HG02678 (cell line): ENCODE measurements around the gene SECISBP2.
"Not testable (repeated sequence)": the region's sequence is repeated elsewhere in the genome, so short reads cannot be mapped to it uniquely, and the experiment has no call there.

ENCODE experiments used
- ATAC-seq: cut with Tn5 transposase; IDR thresholded peaks from one replicate; pipeline ENCODE4 v1.9.1; 2021; ENCODE audit warnings: mild to moderate bottlenecking, moderate library complexity; ENCODE audit not compliant: unreplicated experiment

SECISBP2 gene

GRCh38 chr9:89318123-89319014, at the start of gene SECISBP2:
Gene SECISBP2, plus strand, starts transcription at chr9:89318500. Its CDS starts 77 bp downstream, at chr9:89318577.
- ATAC-seq: peak; percentile 89

GRCh38 chr9:89273528-89274279, 44.6 kb upstream of the SECISBP2 start:
- ATAC-seq: no peak

GRCh38 chr9:89274838-89275237, 43.5 kb upstream of the SECISBP2 start:
- no peak for ATAC-seq

GRCh38 chr9:89276040-89276439, 42.3 kb upstream of the SECISBP2 start:
- not testable (repeated sequence) for ATAC-seq

- no peak for ATAC-seq
Measured at GRCh38 chr9:89277043-89277442, 41.3 kb upstream of the SECISBP2 start.

- no peak for ATAC-seq
Measured at GRCh38 chr9:89277454-89277853, 40.8 kb upstream of the SECISBP2 start.

- no peak for ATAC-seq
Measured at GRCh38 chr9:89278551-89278950, 39.7 kb upstream of the SECISBP2 start.

GRCh38 chr9:89278997-89279739, 39.1 kb upstream of the SECISBP2 start:
- ATAC-seq: no peak

GRCh38 chr9:89281106-89281505, 37.2 kb upstream of the SECISBP2 start:
- no peak for ATAC-seq

- ATAC-seq: not testable (repeated sequence)
Measured at GRCh38 chr9:89282248-89282968, 35.9 kb upstream of the SECISBP2 start.

GRCh38 chr9:89284076-89284475, 34.2 kb upstream of the SECISBP2 start:
- no peak for ATAC-seq

GRCh38 chr9:89291741-89292140, 26.6 kb upstream of the SECISBP2 start:
- ATAC-seq: no peak

GRCh38 chr9:89293014-89293413, 25.3 kb upstream of the SECISBP2 start:
- ATAC-seq: no peak

- ATAC-seq: no peak
Measured at GRCh38 chr9:89295400-89295799, 22.9 kb upstream of the SECISBP2 start.

GRCh38 chr9:89301996-89302395, 16.3 kb upstream of the SECISBP2 start:
- not testable (repeated sequence) for ATAC-seq

- ATAC-seq: no peak
Measured at GRCh38 chr9:89304020-89304833, 14.1 kb upstream of the SECISBP2 start.

- no peak for ATAC-seq
Measured at GRCh38 chr9:89304834-89305188, 13.5 kb upstream of the SECISBP2 start.

- ATAC-seq: no peak
Measured at GRCh38 chr9:89305868-89306267, 12.4 kb upstream of the SECISBP2 start.

GRCh38 chr9:89309166-89309565, 9.1 kb upstream of the SECISBP2 start:
- ATAC-seq: no peak
